EL (cell line): ENCODE measurements around the gene SC5D.

Experiments used
- DNase-seq: peaks from one replicate; pipeline ENCODE4 v3.0.0-alpha.2; 2016

The SC5D gene

DNA sequence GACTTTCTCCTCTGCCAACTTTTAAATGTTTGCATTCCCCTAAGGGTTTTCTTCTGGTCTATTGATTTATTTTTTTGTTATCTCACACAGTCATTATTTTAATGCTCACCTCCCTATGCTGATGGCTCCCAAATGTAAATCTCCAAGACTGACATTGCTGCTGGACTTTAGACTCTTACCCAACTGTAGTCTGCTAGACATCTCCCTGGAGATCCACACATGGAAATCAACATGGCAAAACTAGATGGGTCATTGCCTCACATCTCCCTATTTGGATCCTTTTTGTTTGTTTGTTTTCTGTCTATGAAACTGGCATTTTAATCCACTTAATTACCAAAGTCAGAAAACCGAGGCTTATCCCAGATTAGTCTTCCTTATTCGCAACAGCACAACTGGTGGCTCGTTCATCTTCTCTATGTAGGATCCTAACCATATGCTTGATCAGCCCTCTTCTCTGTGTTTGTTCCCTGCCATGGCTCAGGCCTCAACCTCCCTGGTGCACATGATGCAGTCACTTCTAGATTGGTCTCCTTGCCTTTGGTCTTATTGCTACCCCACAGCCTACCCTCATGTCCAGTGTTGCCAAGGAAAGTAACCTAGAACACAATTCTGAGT is 37.3 kb downstream of the SC5D start:
- DNase-seq = no peak

DNA sequence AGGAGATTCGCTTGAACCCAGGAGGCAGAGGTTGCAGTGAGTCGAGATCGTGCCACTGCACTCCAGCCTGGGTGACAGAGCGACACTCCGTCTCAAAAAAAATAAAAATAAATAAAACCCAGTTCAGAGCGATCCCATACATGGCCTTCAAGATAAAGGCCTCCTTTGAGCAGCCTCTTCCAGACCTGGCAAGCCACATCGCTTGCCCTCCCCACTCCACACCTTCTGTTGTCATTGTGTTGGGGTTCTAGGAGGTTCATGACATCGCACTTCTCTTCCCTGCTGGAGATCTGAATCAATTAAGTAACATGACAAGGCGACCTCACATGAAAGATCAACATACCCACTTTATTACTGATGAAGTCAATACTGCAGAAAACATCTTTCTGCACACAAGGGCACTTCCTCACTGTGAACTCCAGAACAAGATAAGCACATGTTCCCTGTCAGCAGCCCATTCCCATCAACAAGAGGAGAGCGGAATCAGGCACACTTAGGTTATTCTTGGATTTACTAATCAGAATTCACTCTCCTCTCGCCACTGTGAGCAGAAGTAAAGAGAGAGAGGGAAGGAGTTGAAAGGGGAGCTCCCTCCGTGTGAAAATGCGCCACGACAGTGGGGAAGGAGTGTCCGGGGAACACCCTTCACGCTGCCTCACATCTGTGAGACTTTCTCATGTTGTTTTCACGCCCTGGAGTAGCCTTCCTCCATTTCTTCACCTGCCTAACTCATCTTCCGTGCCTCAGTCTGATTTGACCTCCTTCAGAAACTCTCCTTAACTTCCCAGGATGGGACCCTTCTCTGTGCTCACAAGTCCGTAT is 38.3 kb downstream of the SC5D start:
- DNase-seq = no peak

GRCh38 chr11:121334973-121335710 is 42.6 kb downstream of the SC5D start:
- DNase-seq = no peak

- DNase-seq = no peak
Measured at GRCh38 chr11:121336279-121336937, 43.8 kb downstream of the SC5D start.

DNA sequence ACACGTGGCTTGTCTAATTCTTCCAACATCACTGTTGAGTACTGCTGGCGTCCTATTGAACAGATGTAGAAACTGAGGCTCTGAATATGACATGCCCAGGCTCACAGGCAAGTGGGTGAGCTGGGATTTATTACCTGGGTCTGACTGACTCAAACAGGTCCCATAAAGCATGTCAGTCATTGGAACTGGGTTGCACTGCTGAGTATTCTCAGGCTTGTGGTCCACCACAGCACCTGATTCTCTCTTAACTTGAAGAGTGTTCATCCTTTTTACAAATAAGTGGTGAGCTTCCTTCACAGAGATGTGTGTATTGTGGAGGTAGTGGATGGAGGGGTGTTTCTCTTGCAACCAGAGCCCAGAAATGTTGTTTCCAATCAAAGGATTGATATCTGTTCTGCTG is 44.5 kb downstream of the SC5D start:
- DNase-seq = no peak

DNA sequence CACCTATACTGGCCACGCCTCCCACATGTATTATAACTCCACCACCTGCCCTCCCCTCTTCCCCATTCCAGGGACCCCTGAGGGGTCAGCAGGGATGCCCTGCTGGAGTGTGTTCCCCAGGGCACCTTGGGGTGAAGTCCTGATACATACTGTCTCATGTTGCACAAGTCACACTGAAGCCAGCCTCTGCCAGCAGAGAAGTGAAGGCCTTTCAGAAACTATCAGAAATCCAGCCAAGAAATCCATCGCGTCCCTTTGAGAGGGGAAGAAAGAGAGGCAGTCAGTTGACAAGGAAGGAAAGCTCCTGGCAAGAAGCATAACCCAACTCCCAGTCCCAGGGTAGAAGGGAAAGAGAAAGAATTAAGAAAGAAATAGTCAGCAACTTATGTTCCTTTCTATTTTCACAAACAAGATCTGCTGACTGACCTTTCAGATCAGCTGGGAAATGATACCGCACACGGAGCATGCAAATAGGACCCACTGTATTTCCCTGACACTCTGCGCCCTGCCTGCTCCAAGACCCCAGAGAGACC is 45.2 kb downstream of the SC5D start:
- DNase-seq = no peak

DNA sequence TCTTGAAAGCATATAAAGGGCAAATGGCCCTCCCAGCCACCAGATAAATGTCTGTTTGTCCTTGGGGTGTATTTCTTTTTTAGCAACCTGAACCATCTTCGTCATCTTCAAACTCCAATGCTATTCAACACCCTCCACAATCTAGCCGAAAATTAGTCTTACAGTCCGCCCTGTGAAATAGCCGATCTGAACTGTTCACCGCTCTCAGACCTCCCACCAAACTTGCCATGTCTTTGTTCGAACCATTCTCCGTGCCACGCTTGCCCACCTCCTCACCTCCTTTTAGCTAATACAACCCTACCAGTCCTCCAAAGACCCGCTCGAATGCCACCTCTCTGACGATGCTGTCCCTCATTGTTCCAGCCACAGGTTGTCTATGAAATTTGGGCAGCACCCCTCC is 46.0 kb downstream of the SC5D start:
- DNase-seq = no peak

- DNase-seq = no peak
Measured at GRCh38 chr11:121340032-121340580, 47.5 kb downstream of the SC5D start.

DNA sequence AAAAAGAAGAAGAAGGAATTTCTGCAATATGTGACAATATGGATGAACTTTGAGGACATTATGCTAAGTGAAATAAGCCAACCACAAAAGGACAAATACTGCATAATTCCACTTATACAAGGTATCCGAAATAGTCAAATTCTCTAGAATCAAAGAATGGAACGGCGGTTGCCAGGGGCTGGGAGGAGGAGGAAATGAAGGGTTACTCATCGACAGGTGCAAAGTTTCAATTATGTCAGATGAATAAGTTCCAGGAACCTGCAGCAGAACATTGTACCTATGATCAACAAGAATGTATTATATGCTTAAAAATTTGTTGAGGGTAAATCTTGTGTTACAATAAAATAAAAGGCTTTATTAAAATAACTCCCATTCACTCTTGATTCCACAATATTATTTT is 49.0 kb downstream of the SC5D start:
- DNase-seq = no peak

GRCh38 chr11:121344824-121345223 is 52.3 kb downstream of the SC5D start:
- DNase-seq = no peak

DNA sequence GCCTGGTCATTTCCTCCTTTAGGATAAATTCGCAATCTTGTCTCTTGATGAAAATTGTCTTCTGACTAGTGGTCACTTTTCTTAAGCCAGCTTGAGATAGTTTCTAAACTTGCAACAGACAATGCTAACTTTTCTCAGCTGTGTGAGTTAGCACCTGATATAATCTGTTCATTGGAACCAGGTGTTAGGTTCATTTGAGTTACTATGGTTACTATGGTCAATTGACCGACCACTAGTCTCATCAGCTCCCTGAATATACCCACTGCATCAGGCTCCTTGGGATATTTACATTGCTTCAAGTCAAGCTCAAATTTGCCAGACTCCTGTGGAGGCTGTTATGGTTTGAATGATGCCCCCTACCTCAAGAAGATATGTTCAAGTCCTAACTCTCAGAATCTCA is 54.5 kb downstream of the SC5D start:
- DNase-seq = no peak

DNA sequence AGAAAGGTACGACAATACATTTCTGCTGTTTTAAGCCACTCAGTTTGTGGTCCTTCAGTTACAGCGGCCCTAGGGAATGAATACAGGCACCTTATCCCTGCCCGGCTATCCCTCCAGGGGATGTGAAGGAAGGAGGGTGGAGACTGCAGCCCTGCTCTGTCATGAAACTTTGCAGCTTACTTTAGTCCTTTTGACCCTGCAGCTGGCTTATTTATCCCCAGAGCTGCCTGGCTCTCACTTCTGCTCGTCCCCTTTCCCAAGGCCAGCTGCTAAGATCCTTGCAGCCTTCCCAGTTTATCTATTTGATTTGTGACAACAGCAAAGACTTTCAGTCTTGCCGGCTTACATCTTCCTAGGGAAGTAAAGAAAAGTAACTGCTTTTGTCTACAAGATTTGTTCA is 55.2 kb downstream of the SC5D start:
- DNase-seq = no peak

GRCh38 chr11:121348220-121348875 is 55.8 kb downstream of the SC5D start:
- DNase-seq = no peak

DNA sequence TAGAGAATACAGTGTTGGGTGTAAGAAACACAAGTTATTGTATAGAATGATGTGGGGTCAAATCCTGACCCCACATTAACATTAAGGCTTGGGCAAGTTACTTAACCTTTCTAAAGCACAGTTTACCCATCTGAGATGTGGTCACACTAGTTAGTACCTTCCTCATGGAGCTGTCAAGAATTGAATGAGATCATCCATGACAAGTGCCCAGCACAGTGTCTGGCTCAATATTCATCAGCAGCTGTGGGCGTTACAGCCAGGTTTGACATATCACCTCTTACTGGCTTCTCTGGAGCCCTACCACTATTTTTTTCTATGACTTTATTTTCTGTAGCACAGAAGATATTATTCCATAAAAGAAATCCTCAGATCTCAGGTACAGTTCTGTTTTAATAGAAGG is 57.2 kb downstream of the SC5D start:
- no peak for DNase-seq

GRCh38 chr11:121350314-121351082 is 57.9 kb downstream of the SC5D start:
- no peak for DNase-seq

- DNase-seq = no peak
Measured at GRCh38 chr11:121351083-121351630, 58.6 kb downstream of the SC5D start.

- no peak for DNase-seq
Measured at GRCh38 chr11:121352251-121352891, 59.8 kb downstream of the SC5D start.

GRCh38 chr11:121354192-121354591 is 61.6 kb downstream of the SC5D start:
- no peak for DNase-seq

DNA sequence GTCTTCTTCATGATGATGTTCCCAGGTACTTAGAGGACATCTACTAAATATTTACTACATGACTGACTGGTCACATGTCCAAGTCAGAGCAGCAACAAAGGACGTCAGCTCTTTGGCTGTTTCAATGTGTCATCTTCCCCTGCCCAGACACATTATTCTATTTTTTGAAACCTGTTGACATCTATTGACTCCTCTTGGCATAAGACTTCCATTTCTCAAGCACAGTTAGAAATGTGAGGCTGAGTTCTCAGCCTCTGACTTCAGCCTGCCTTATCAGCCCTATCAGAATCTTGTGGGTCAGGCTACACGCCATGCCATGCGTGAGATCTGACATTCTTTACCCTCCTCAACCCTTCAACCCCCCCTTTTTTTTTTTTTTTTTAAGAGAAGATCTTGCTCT is 63.8 kb downstream of the SC5D start:
- no peak for DNase-seq
